Fibroblast of the conjunctiva (primary cell): ENCODE results near the gene SLC9A9.

Experiments
- DNase-seq: peaks from one replicate; pipeline ENCODE4 v3.0.0-alpha.2; 2010; ENCODE audit warnings: low read depth

Gene SLC9A9

GRCh38 chr3:143686638-143687197 lies 161.6 kb downstream of the SLC9A9 start:
- no peak for DNase-seq

DNA sequence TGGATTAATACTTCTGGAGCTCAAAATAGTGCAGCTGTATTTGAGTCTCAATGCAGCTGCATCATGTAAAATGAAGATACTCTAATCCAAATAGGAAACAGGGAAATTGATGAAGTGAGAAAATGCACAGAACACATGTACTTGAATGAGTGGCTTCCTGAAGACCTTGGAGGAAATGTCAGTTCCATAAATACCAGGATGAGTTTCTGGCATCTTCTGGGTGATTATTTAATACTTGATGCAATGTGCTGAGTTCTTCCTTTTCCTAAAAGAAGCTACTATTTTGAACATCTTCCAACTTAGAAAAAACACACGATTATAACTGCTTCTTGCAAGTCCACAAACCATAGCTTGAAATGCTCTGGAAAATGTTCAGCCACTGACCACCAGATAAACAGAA lies 162.8 kb downstream of the SLC9A9 start:
- DNase-seq = no peak

GRCh38 chr3:143677430-143677829 lies 170.8 kb downstream of the SLC9A9 start:
- DNase-seq = no peak

DNA sequence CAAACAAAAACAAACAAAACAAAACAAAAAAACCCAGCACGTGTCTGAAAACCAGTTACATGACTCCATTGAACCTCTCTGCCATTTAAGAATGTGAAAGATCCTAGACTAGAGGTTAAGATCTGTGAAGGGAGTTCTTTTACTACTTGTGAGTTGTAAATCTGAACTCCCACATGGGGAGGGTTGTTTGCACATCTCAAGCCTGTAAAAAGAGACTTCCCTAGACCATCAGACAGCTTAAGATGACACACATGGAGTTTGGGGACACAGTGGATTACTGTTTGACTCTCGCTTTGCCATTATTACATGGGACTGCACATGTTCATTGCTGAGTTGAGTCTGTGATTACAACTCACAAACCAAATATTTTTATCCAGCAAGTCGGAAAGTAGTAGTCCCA lies 171.5 kb downstream of the SLC9A9 start:
- no peak for DNase-seq

DNA sequence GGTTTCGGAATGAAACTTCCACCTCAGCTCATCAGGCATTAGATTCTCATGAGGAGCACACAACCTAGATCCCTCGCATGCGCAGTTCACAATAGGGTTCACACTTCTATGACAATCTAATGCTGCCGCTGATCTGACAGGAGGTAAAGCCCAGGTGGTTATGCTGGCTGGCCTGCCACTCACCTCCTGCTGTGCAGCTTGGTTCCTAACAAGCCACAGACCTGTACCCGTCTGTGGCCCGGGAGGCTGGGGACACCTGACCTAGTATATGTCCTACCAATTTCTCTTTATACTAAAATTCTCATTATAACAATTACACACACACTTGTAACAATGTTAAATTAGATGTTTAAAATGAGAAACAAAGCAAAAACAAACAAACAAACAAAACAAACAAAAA lies 172.2 kb downstream of the SLC9A9 start:
- DNase-seq = no peak

- DNase-seq = peak; percentile 71
Measured at GRCh38 chr3:143674100-143674968, 173.9 kb downstream of the SLC9A9 start.

- DNase-seq = no peak
Measured at GRCh38 chr3:143672396-143673165, 175.7 kb downstream of the SLC9A9 start.

DNA sequence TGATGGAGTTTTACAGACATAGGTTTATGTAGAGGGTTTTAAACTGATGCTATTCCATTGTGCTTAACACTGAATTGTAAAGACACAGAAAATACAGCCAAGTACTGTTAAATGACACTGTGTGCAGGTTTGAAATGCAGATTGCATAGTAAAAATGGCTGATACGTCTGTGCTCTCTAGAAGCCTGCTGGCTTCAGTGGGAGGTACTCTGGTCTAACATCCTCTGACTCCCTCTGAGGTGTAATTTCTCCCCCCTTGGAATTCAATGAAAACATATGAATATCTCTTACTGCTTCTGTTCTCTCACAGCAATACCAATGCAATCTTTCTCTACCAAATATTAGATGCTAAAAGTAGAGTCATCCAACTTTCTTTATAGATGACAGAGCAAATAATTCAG lies 176.6 kb downstream of the SLC9A9 start:
- DNase-seq = no peak

GRCh38 chr3:143668924-143669790 lies 179.1 kb downstream of the SLC9A9 start:
- DNase-seq = peak; percentile 23

- no peak for DNase-seq
Measured at GRCh38 chr3:143668385-143668784, 179.9 kb downstream of the SLC9A9 start.

GRCh38 chr3:143661677-143662076 lies 186.6 kb downstream of the SLC9A9 start:
- no peak for DNase-seq

DNA sequence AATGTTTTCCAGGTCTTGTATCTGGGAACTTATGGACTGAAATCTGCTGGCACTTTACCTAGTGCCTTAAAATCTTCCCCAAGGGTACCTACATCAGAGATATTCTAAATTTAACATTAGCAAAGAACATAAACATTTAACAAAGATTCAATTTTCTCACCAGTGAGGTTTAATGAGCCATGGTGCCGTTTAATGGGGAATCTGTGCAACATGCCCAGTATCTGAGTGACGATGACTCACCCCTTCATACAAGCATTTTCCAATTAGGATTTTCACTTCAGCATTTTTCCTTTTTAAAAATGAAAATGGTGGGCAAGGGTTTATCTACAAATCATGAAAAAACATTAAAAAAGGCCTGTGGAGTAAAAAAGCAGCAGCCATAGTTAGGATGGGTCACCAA lies 189.4 kb downstream of the SLC9A9 start:
- no peak for DNase-seq

DNA sequence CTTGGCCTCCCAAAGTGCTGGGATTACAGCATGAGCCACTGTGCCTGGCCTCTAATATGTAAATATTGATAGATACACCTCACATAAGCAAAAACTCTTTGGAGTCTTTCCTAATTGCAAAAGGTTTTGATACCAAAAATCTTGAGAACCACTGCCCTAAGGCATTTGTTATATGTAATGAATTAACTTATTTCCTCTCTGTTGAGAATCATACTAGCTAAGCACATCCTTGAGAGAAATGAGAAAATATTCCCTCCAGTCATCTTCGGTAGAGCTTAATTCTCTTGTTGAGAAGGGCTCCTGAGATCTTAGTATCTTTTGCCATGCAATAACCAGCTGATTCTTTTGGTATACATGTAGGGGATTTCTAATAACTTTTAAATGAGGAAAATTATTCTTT lies 190.2 kb downstream of the SLC9A9 start:
- DNase-seq = no peak

DNA sequence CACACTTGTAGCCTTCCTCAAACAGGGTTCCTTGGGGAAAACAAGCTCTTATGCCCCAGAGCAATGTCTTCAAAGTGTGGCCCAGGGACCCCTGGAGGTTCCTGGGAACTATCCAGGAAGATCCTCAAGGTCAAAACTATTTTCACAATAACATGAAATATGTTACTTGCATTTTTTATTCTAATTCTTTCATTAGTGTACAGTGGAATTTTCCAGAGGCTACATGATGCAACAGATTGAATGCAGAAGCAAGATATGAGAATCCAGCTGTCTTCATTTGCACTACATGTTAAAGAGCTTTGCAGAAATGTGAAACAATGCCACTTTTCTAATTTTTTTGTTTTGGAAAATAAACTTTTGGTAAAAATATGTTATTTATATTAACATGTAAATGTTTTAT lies 190.9 kb downstream of the SLC9A9 start:
- peak; percentile 56 for DNase-seq

- no peak for DNase-seq
Measured at GRCh38 chr3:143654906-143655305, 193.4 kb downstream of the SLC9A9 start.

- no peak for DNase-seq
Measured at GRCh38 chr3:143653935-143654334, 194.3 kb downstream of the SLC9A9 start.

DNA sequence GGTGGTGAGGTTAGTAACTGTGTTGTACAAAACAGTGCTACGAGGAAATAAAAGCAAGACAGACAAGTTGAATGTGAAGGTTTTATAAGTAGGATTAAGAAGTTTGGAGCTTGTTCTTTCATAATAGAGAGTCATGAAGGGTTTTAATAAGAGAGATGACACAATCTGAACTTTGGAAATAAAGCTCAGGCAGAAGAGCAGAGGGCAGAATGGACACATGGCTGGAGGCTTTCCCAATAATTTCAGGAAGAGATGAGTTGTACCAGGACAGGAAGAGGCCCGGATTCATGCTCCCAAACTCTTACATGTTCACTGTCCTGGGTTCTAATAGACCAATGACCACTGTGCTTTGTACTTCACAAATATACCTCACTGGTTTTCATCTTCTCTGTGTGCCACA lies 194.8 kb downstream of the SLC9A9 start:
- no peak for DNase-seq

- no peak for DNase-seq
Measured at GRCh38 chr3:143652118-143652517, 196.2 kb downstream of the SLC9A9 start.

- no peak for DNase-seq
Measured at GRCh38 chr3:143650827-143651226, 197.4 kb downstream of the SLC9A9 start.

DNA sequence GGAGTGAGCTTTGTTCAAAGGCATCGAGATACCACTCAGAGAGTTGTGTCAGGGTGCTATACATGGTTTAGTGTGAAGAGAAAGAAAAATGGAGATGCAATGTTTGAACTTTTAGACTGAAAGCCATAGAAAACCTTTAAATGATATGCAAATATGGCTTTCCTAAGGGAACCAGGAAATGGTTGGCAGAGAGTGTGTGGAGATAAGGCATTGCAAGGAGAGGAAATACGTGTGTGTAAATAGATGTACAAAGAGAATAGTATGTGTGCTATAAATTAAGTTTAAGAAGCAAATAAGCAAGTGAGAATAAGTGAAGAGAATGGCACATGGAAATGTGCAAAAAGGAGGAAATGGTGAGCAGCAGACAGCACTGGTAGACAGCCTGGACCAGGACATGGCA lies 198.1 kb downstream of the SLC9A9 start:
- DNase-seq = no peak

GRCh38 chr3:143648708-143649107 lies 199.6 kb downstream of the SLC9A9 start:
- DNase-seq = no peak

GRCh38 chr3:143648218-143648617 lies 200.1 kb downstream of the SLC9A9 start:
- no peak for DNase-seq
